Pancreas (tissue), 10 donors: ENCODE results near the gene SULF2. TPM values are rescaled to one million over a fixed set of nuclear protein-coding genes. Genes with fewer than 3 reads are reported as not detected.

Source experiments
- ATAC-seq, 4 donors: fragments of 200-7000 bp; cut with Tn5 transposase; one replicate each; pipeline versions ENCODE4 v1.8.0 to v1.9.1; 2020; ENCODE audit warnings: mild to moderate bottlenecking in 4 of 4, moderate library complexity in 4 of 4
- DNase-seq, 6 donors: peaks; one replicate each; pipeline ENCODE4 v3.0.0-alpha.2; 2020
- FAIRE-seq: peaks from 2 replicates; lab custom pipeline; 2012; peaks lifted over from hg19 to GRCh38; lab: Jason Lieb, UNC
- H3K27ac ChIP-seq, 4 donors: fragments of 200-600 bp; sonication (generic); 1 replicate in 3 of 4; 2 replicates in 1 of 4; pipeline versions ENCODE4 v1.5.0 to v1.8.0; 2020
- H3K27me3 ChIP-seq, 4 donors: fragments of 200-600 bp; one replicate each; pipeline ENCODE4 v1.8.0; 2021
- H3K36me3 ChIP-seq, 3 donors: fragments of 200-600 bp; sonication (generic) in 1 of 3; one replicate each; pipeline versions ENCODE4 v1.5.0 to v1.8.0; 2020 to 2021
- H3K4me1 ChIP-seq, 3 donors: fragments of 200-600 bp; one replicate each; pipeline ENCODE4 v1.8.0; 2021
- H3K4me3 ChIP-seq, 4 donors: fragments of 200-600 bp; sonication (generic) in 2 of 4; one replicate each; pipeline versions ENCODE4 v1.5.0 to v1.8.0; 2020 to 2021
- H3K9me3 ChIP-seq, 4 donors: fragments of 200-600 bp; one replicate each; pipeline ENCODE4 v1.8.0; 2021
- WGBS, 2 donors: extraction: QIAGEN DNeasy Blood & Tissue Kit; methylation state at CpG; one replicate each; pipeline ENCODE4 v1.1.7; 2013; 5-methylcytosine and 5-hydroxymethylcytosine counted together
- intact Hi-C, 3 donors: fragments of 100-400 bp; cut with DNase I; formaldehyde crosslinking; loops; one replicate each; pipeline versions ENCODE4 v1.11.1 to v1.14.2; 2022
- polyA plus RNA-seq, 2 donors: library from polyadenylated mRNA; stranded (reverse); fragments of 200-250 nt; gene quantifications; one replicate each; pipeline ENCODE4 v1.2.3, GENCODE V29; 2013
- total RNA-seq, 6 donors: library from RNA; stranded (reverse); fragmentation: NEBNext Ultra II Directional in 4 of 6; extraction: Animal tissue kit (Norgen Biotek cat#: 25700) in 4 of 6; gene quantifications; one replicate each; pipeline versions ENCODE4 v1.2.1 to v1.2.4, GENCODE V29; 2021 to 2023
- TF ChIP-seq, protein P1 (sequence below), 4 donors: fragments of 200-600 bp; sonication (generic) in 3 of 4; IDR thresholded peaks; one replicate each; pipeline versions ENCODE4 v1.5.0 to v1.8.0; 2021; ENCODE audit warnings: antibody characterized with exemption in 4 of 4
- donor health status: healthy with polysubstance abuse.
- donor health status: DM: no; HTN: no; CAD: no; lungs with moderate emphysema.
- donor health status: DM: no; HTN: no; CAD: no.
- donor health status: control.
- donor health status: control.
- donor health status: Bipolar disorder and iron deficiency.
- donor health status: DM: yes; HTN: yes; CAD: no.
- donor health status: DM: no; HTN: no; CAD: no.
- donor health status: DM: no; HTN: no; CAD: no.
- donor health status: DM: yes; HTN: yes; CAD: no.

SULF2 gene
- total and polyA plus RNA-seq, 8 donors: 4.5 to 41.7 (median 9.2) TPM

- intact Hi-C loops: no loop called here
- TF ChIP-seq, protein P1, sequence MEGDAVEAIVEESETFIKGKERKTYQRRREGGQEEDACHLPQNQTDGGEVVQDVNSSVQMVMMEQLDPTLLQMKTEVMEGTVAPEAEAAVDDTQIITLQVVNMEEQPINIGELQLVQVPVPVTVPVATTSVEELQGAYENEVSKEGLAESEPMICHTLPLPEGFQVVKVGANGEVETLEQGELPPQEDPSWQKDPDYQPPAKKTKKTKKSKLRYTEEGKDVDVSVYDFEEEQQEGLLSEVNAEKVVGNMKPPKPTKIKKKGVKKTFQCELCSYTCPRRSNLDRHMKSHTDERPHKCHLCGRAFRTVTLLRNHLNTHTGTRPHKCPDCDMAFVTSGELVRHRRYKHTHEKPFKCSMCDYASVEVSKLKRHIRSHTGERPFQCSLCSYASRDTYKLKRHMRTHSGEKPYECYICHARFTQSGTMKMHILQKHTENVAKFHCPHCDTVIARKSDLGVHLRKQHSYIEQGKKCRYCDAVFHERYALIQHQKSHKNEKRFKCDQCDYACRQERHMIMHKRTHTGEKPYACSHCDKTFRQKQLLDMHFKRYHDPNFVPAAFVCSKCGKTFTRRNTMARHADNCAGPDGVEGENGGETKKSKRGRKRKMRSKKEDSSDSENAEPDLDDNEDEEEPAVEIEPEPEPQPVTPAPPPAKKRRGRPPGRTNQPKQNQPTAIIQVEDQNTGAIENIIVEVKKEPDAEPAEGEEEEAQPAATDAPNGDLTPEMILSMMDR (IDR thresholded peaks at IDR 0.05): no peak
- no peak overlapping the region for H3K4me3 ChIP-seq
- no peak overlapping the region for H3K27ac ChIP-seq
- H3K36me3 ChIP-seq: no peaks in the 10 kb centered on the region
- ATAC-seq (no peak), FAIRE-seq (no peak), DNase-seq (no peak)
- no peaks in the 10 kb centered on the region for H3K4me1 ChIP-seq
- H3K9me3 ChIP-seq: no peaks in the 10 kb centered on the region
- H3K27me3 ChIP-seq: no peaks in the 10 kb centered on the region
- WGBS, 2 donors: 69 to 78% methylated on average over 26 of the region's 26 CpGs
Measured at GRCh38 chr20:47684306-47685080, 100.8 kb downstream of the SULF2 start.

GRCh38 chr20:47682916-47683315, 102.4 kb downstream of the SULF2 start:
- Histone ChIP-seq H3K27me3 (no peaks in the 10 kb centered on the region), H3K4me3 (no peak overlapping the region), H3K9me3 (no peaks in the 10 kb centered on the region), H3K36me3 (no peaks in the 10 kb centered on the region), H3K4me1 (no peaks in the 10 kb centered on the region), H3K27ac (no peak overlapping the region)
- FAIRE-seq (no peak), ATAC-seq (no peak), DNase-seq (no peak)
- TF ChIP-seq, protein P1 (IDR thresholded peaks at IDR 0.05): no peak
- intact Hi-C loops: no loop called here
- WGBS, 2 donors: 82 to 85% methylated on average over 18 to 19 of the region's 19 CpGs

DNA sequence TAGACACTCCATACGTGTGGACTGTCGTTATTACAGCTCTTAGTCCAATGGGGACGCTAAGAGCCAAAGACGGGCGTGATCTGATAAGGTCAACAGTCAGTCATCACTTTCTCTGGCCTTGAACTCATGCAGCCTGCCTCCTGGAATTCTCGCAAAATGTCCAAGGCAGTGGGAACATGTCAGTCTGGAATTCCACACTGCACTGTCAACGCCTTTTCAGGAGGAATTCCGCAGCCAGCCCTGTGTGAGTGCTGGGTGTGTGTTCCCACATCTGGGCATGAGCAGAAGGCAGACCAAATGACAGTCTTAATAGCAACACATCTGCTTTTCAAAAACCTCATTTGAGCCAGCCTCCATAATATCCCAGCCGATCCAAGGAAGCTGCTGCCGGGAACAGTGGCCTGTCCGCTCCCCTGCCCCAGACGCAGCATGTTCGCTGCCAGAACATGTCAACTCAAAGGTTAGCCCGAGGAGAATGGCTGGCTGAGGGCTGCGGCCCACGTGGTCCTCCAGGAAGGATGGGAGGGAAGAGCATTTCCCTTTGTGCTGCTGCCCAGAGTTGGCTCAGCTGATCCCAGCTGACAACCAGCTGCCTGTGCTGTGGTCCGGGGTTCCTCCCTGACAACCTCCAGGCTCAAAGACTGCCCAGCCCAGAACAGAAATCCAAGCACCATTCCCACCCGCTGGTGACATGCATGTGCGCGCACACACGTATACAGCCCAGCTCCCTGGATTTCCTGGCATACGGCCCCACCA, 103.1 kb downstream of the SULF2 start:
- Histone ChIP-seq H3K27ac (no peak overlapping the region), H3K27me3 (no peaks in the 10 kb centered on the region), H3K4me1 (no peaks in the 10 kb centered on the region), H3K36me3 (no peaks in the 10 kb centered on the region), H3K4me3 (no peak overlapping the region), H3K9me3 (no peaks in the 10 kb centered on the region)
- FAIRE-seq (no peak), ATAC-seq (peak in 2 of 4 donors; percentile 31 to 36), DNase-seq (no peak)
- WGBS, 2 donors: 68 to 77% methylated on average over 22 of the region's 22 CpGs
- intact Hi-C loops: no loop called here
- TF ChIP-seq, protein P1 (IDR thresholded peaks at IDR 0.05): no peak

DNA sequence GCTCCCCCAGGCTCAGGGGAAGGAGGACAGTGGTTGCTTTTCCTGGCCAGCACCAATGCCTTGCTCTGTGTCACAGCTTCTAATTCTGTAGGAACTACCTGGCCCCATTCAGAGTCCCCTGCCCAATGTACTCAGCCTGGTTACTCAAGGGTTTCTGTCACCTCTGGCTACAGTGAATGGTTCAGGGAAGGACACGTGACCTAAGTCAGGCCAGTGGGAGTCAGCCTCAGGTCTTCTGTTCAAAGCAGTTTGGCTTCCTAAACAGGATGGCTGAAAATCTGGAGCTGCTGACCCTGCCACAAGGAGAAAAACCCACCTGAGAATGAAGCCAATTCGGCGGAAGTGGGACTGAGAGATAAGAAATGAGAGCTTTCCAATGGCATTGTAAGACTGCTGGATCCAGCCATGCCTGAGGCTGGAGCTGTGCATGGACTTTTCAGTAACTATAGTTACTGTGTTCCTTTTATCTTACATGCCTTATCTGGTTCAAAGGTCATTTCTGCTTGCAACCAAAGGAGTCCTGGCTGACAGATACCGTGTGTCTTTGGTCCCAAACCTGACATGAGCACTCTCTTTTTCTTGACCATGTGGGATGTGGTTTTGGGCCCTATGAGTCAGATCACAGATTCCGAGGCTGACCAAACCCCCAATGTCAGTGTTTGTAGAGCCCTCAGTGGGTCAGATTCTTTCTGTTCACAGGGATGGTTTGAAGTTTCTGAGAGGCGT, 104.3 kb downstream of the SULF2 start:
- Histone ChIP-seq H3K36me3 (no peaks in the 10 kb centered on the region), H3K27ac (no peak overlapping the region), H3K27me3 (no peaks in the 10 kb centered on the region), H3K9me3 (no peaks in the 10 kb centered on the region), H3K4me1 (no peaks in the 10 kb centered on the region), H3K4me3 (no peak overlapping the region)
- intact Hi-C loops: no loop called here
- TF ChIP-seq, protein P1 (IDR thresholded peaks at IDR 0.05): no peak
- no peak for ATAC-seq
- FAIRE-seq: no peak
- 64 to 65% methylated on average over 6 of the region's 6 CpGs for WGBS, 2 donors
- no peak for DNase-seq
